HG02943 (cell line): ENCODE measurements around the gene PTGER2.

Experiments used
- ATAC-seq: cut with Tn5 transposase; IDR thresholded peaks from one replicate; pipeline ENCODE4 v1.9.1; 2021; ENCODE audit warnings: mild to moderate bottlenecking, low read depth, moderate library complexity; ENCODE audit not compliant: unreplicated experiment

The PTGER2 gene

GRCh38 chr14:52304248-52304904, 9.7 kb upstream of the PTGER2 start:
- ATAC-seq = no peak

GRCh38 chr14:52305014-52305413, 9.1 kb upstream of the PTGER2 start:
- no peak for ATAC-seq

- ATAC-seq = no peak
Measured at GRCh38 chr14:52307376-52307775, 6.7 kb upstream of the PTGER2 start.

GRCh38 chr14:52307905-52308304, 6.2 kb upstream of the PTGER2 start:
- ATAC-seq = no peak

GRCh38 chr14:52310541-52310940, 3.6 kb upstream of the PTGER2 start:
- ATAC-seq = no peak

GRCh38 chr14:52312931-52313355, 1.2 kb upstream of the PTGER2 start:
- no peak for ATAC-seq

- ATAC-seq = no peak
Measured at GRCh38 chr14:52313462-52313861, 650 bp upstream of the PTGER2 start.

- ATAC-seq = no peak
Measured at GRCh38 chr14:52314595-52315354, 663 bp downstream of the PTGER2 start.

- ATAC-seq = no peak
Measured at GRCh38 chr14:52315355-52315718, 1.2 kb downstream of the PTGER2 start.

- ATAC-seq = no peak
Measured at GRCh38 chr14:52318062-52318461, 4.0 kb downstream of the PTGER2 start.

GRCh38 chr14:52318826-52319645, 4.9 kb downstream of the PTGER2 start:
- ATAC-seq = no peak

GRCh38 chr14:52319919-52320318, 5.8 kb downstream of the PTGER2 start:
- ATAC-seq = no peak

GRCh38 chr14:52325126-52325525, 11.0 kb downstream of the PTGER2 start:
- peak; percentile 92 for ATAC-seq

GRCh38 chr14:52325630-52326029, 11.5 kb downstream of the PTGER2 start:
- no peak for ATAC-seq

- ATAC-seq = no peak
Measured at GRCh38 chr14:52327374-52328226, 13.5 kb downstream of the PTGER2 start.

- no peak for ATAC-seq
Measured at GRCh38 chr14:52328276-52328675, 14.2 kb downstream of the PTGER2 start.

- ATAC-seq = no peak
Measured at GRCh38 chr14:52329678-52330369, 15.7 kb downstream of the PTGER2 start.

GRCh38 chr14:52332269-52332668, 18.2 kb downstream of the PTGER2 start:
- ATAC-seq = no peak

GRCh38 chr14:52333108-52333507, 19.0 kb downstream of the PTGER2 start:
- ATAC-seq = no peak
